GM12892 (cell line): ENCODE data around the gene KCNMB2.
"Not testable (repeated sequence)": the region's sequence is repeated elsewhere in the genome, so short reads cannot be mapped to it uniquely, and the experiment has no call there.

Experiments used
- DNase-seq: peaks from one replicate; pipeline ENCODE4 v3.0.0; 2011; ENCODE audit not compliant: insufficient read length
- FAIRE-seq: peaks from 2 replicates; lab custom pipeline; 2011; peaks lifted over from hg19 to GRCh38; lab: Jason Lieb, UNC
- POLR2A ChIP-seq: IDR thresholded peaks from 2 replicates; pipeline ENCODE4 v1.6.1; 2011; ENCODE audit warnings: low read depth, low read length, control low read depth
- POLR2AphosphoS5 ChIP-seq: IDR thresholded peaks from 2 replicates; pipeline ENCODE4 v1.6.1; 2011; ENCODE audit warnings: low read depth, low read length, control low read depth
- TAF1 ChIP-seq: IDR thresholded peaks from 2 replicates; pipeline ENCODE4 v1.6.1; 2011; ENCODE audit warnings: low read depth, mild to moderate bottlenecking, control low read depth, low read length, borderline replicate concordance

KCNMB2 gene

GRCh38 chr3:178711753-178712152 is 175.5 kb downstream of the KCNMB2 start:
- FAIRE-seq (no peak), DNase-seq (no peak)
- no peak for TF ChIP-seq POLR2A
- TF ChIP-seq TAF1 = no peak
- TF ChIP-seq POLR2AphosphoS5 = no peak

GRCh38 chr3:178712247-178712646 is 176.0 kb downstream of the KCNMB2 start:
- DNase-seq = no peak
- no peak for FAIRE-seq
- no peak for TF ChIP-seq POLR2AphosphoS5
- no peak for TF ChIP-seq POLR2A
- TF ChIP-seq TAF1 = no peak

- DNase-seq (no peak), FAIRE-seq (no peak)
- TF ChIP-seq POLR2AphosphoS5 = no peak
- no peak for TF ChIP-seq POLR2A
- TF ChIP-seq TAF1 = no peak
Measured at GRCh38 chr3:178714925-178715832, 178.9 kb downstream of the KCNMB2 start.

- DNase-seq = no peak
- TF ChIP-seq POLR2AphosphoS5 = no peak
- no peak for TF ChIP-seq TAF1
- TF ChIP-seq POLR2A = no peak
- FAIRE-seq = no peak
Measured at GRCh38 chr3:178718995-178719635, 182.9 kb downstream of the KCNMB2 start.

- TF ChIP-seq POLR2AphosphoS5 (no peak), TAF1 (no peak), POLR2A (no peak)
- DNase-seq = no peak
- no peak for FAIRE-seq
Measured at GRCh38 chr3:178732824-178733223, 196.6 kb downstream of the KCNMB2 start.

- FAIRE-seq = no peak
Measured at GRCh38 chr3:178735032-178735674, 198.9 kb downstream of the KCNMB2 start.

GRCh38 chr3:178736300-178736699 is 200.1 kb downstream of the KCNMB2 start:
- TF ChIP-seq POLR2AphosphoS5 (no peak), POLR2A (no peak), TAF1 (no peak)
- DNase-seq (no peak), FAIRE-seq (no peak)

More at GRCh38 chr3:178735032-178735674, 198.9 kb downstream of the KCNMB2 start:
- DNase-seq = no peak
- TF ChIP-seq TAF1 (no peak), POLR2AphosphoS5 (no peak), POLR2A (no peak)

GRCh38 chr3:178739720-178740119 is 203.5 kb downstream of the KCNMB2 start:
- FAIRE-seq (no peak), DNase-seq (no peak)
- TF ChIP-seq POLR2A (no peak), POLR2AphosphoS5 (no peak), TAF1 (no peak)

GRCh38 chr3:178741020-178741419 is 204.8 kb downstream of the KCNMB2 start:
- DNase-seq = no peak
- no peak for FAIRE-seq
- TF ChIP-seq POLR2AphosphoS5 (no peak), TAF1 (no peak), POLR2A (no peak)

GRCh38 chr3:178743297-178743696 is 207.1 kb downstream of the KCNMB2 start:
- no peak for DNase-seq
- no peak for FAIRE-seq
- TF ChIP-seq POLR2AphosphoS5 = no peak
- no peak for TF ChIP-seq POLR2A
- no peak for TF ChIP-seq TAF1

- DNase-seq, FAIRE-seq: not testable (repeated sequence)
Measured at GRCh38 chr3:178745861-178746655, 209.8 kb downstream of the KCNMB2 start.

- FAIRE-seq = no peak
- no peak for DNase-seq
- TF ChIP-seq POLR2A (no peak), TAF1 (no peak), POLR2AphosphoS5 (no peak)
Measured at GRCh38 chr3:178748874-178749273, 212.6 kb downstream of the KCNMB2 start.
